ENCODE results near the gene HRH1.
"Not testable (repeated sequence)": the region's sequence is repeated elsewhere in the genome, so short reads cannot be mapped to it uniquely, and the experiment has no call there.

HRH1 gene

GRCh38 chr3:11144996-11145395 lies 9.3 kb upstream of the HRH1 start:
- DNase-seq = no peak

- no peak for DNase-seq
These were observed 8.4 kb upstream of the HRH1 start for GRCh38 chr3:11145888-11146287.

GRCh38 chr3:11146773-11147660 lies 7.3 kb upstream of the HRH1 start:
- DNase-seq = no peak

- DNase-seq = no peak
These were observed 4.0 kb upstream of the HRH1 start for GRCh38 chr3:11150256-11150655.

- DNase-seq = no peak
These were observed 2.0 kb upstream of the HRH1 start for GRCh38 chr3:11152301-11152700.

GRCh38 chr3:11154953-11155325 lies 646 bp downstream of the HRH1 start:
- no peak for DNase-seq

GRCh38 chr3:11155341-11156025 lies 1.2 kb downstream of the HRH1 start:
- DNase-seq = peak; percentile 34

- DNase-seq = no peak
These were observed 1.7 kb downstream of the HRH1 start for GRCh38 chr3:11156026-11156410.

GRCh38 chr3:11157421-11157820 lies 3.1 kb downstream of the HRH1 start:
- no peak for DNase-seq

GRCh38 chr3:11159421-11159904 lies 5.2 kb downstream of the HRH1 start:
- DNase-seq = no peak

- no peak for DNase-seq
These were observed 7.4 kb downstream of the HRH1 start for GRCh38 chr3:11161666-11162065.

- no peak for DNase-seq
These were observed 8.4 kb downstream of the HRH1 start for GRCh38 chr3:11162401-11163345.

- no peak for DNase-seq
These were observed 10.3 kb downstream of the HRH1 start for GRCh38 chr3:11164607-11165006.

GRCh38 chr3:11165476-11165875 lies 11.2 kb downstream of the HRH1 start:
- DNase-seq = no peak

- DNase-seq = not testable (repeated sequence)
These were observed 12.6 kb downstream of the HRH1 start for GRCh38 chr3:11166807-11167400.

GRCh38 chr3:11167590-11167989 lies 13.3 kb downstream of the HRH1 start:
- no peak for DNase-seq

GRCh38 chr3:11168406-11168805 lies 14.1 kb downstream of the HRH1 start:
- no peak for DNase-seq

- no peak for DNase-seq
These were observed 14.8 kb downstream of the HRH1 start for GRCh38 chr3:11168881-11169805.

- no peak for DNase-seq
These were observed 15.9 kb downstream of the HRH1 start for GRCh38 chr3:11170052-11170770.

- no peak for DNase-seq
These were observed 17.9 kb downstream of the HRH1 start for GRCh38 chr3:11172096-11172690.
